HepG2 (cell line): ENCODE measurements around the gene SCMH1. TPM values are rescaled to one million over a fixed set of nuclear protein-coding genes. Genes with fewer than 3 reads are reported as not detected.

Experiments
- JDP2 ChIP-seq: sonication (generic); formaldehyde crosslinking; IDR thresholded peaks from 2 replicates; pipeline ENCODE4 v1.8.1; 2022; ENCODE audit warnings: missing genetic modification reagents, borderline replicate concordance
- KDM6A ChIP-seq: IDR thresholded peaks from 2 replicates; pipeline ENCODE4 v1.6.1; 2016; ENCODE audit warnings: low read depth
- POLR2AphosphoS2 ChIP-seq: IDR thresholded peaks from 2 replicates; pipeline ENCODE4 v1.6.1; 2011; ENCODE audit warnings: low read depth, low read length, improper control_type of control experiment
- SKI ChIP-seq: fragments of 450-650 bp; IDR thresholded peaks from one replicate; pipeline ENCODE4 v1.6.1; 2018; ENCODE audit warnings: mild to moderate bottlenecking; ENCODE audit not compliant: partially characterized antibody
- SRSF4 ChIP-seq: fragments of 200-400 bp; formaldehyde crosslinking; IDR thresholded peaks from one replicate; pipeline ENCODE4 v1.6.1; 2018; ENCODE audit warnings: mild to moderate bottlenecking, low read depth, low read length, moderate library complexity; ENCODE audit not compliant: poor library complexity, severe bottlenecking
- TBP ChIP-seq: sonication (generic); formaldehyde crosslinking; IDR thresholded peaks from 2 replicates; pipeline ENCODE4 v1.5.0; 2020; ENCODE audit warnings: missing genetic modification reagents
- TFDP2 ChIP-seq: sonication (generic); formaldehyde crosslinking; IDR thresholded peaks from 2 replicates; pipeline ENCODE4 v1.4.0; 2020; ENCODE audit warnings: missing genetic modification reagents
- ZNF460 ChIP-seq: sonication (generic); formaldehyde crosslinking; IDR thresholded peaks from 2 replicates; pipeline ENCODE4 v1.5.1; 2020; ENCODE audit warnings: missing genetic modification reagents, mild to moderate bottlenecking, borderline replicate concordance
- polyA plus RNA-seq, 8 experiments: library from polyadenylated mRNA; depleted of rRNA in 3 of 8; stranded (reverse) in 7 of 8; unstranded in 1 of 8; fragments of >200 nt; fragmentation: Illumina TruSeq in 4 of 8; extraction: Trizol in 4 of 8; gene quantifications; 2 replicates each; pipeline versions ENCODE4 v1.2.1 to v1.2.3, GENCODE V29; 2011 to 2016; ENCODE audit warnings: low read depth in 4 of 8, missing spikeins in 1 of 8, mixed read lengths in 1 of 8; ENCODE audit not compliant: insufficient read depth in 1 of 8
- total RNA-seq, 5 experiments: library from RNA; depleted of rRNA; stranded (reverse); fragments of >200 nt; fragmentation: Illumina TruSeq; extraction: Trizol; gene quantifications; 2 replicates each; pipeline ENCODE4 v1.2.3, GENCODE V29; 2016; ENCODE audit warnings: low read depth in 1 of 5
- TF ChIP-seq, protein P1 (sequence below): sonication (generic); formaldehyde crosslinking; IDR thresholded peaks from 2 replicates; pipeline ENCODE4 v1.5.1; 2020; ENCODE audit warnings: mild to moderate bottlenecking, missing genetic modification reagents, moderate library complexity
- TF ChIP-seq, protein P2 (sequence below): IDR thresholded peaks from 2 replicates; pipeline ENCODE4 v1.6.1; 2016; ENCODE audit warnings: missing genetic modification reagents, missing compliant biosample characterization
- TF ChIP-seq, protein P3 (sequence below): sonication (generic); formaldehyde crosslinking; IDR thresholded peaks from 2 replicates; pipeline ENCODE4 v1.9.0; 2022; ENCODE audit warnings: low read depth, missing genetic modification reagents
- TF ChIP-seq, protein P4 (sequence below): sonication (generic); formaldehyde crosslinking; IDR thresholded peaks from 2 replicates; pipeline ENCODE4 v1.8.1; 2023; ENCODE audit warnings: mild to moderate bottlenecking, missing genetic modification reagents
- TF ChIP-seq, protein P5 (sequence below): sonication (generic); formaldehyde crosslinking; IDR thresholded peaks from 2 replicates; pipeline ENCODE4 v1.4.0; 2020; ENCODE audit warnings: missing genetic modification reagents

The SCMH1 gene
- total and polyA plus RNA-seq, 2 of the 13 experiments (the other 11 are each of a cell fraction or from before 2014, with no cell fraction given) = 41.8 to 52.6 TPM

DNA sequence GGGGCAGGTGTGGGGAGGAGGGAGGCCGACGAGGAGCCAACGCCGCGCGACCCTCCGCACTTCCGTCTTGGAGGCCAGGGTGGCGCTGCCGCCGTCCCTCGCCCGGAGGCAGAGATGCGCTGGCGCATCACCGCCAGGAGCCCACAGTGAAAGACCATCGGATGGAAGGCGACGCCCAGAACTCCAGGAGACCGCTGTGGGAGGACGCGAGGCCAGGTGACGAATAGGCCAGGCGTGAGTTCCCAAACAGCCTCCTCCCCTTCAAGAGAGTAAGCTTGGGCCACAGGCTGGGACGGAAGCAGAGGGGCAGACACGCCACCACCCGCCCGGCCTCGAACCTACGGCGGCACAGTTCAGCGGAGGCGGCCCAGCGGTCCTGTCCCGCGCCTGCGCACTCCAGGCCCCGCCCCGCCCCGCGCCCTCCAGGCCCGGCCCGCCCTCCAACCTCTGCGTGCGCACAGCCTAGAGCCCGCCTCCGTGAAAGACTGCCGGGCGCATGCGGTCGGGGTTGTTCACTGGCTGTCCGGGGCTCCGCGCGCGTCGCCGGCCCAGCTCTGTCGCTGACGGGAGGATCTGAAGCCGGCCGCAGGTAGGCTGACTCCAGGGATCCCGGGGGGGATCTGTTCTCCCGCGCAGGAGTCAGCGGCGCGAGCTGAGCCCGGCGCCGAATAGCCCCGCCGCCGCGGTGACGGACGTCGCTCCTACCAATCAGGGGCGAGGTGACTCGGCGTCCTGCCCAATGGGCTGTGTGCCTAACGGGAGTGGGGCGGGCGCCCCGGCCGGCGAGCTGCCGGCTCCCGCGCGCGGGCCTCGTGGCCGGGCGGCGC is 262.7 kb downstream of the SCMH1 start, which contains the start of gene CTPS1 (continued):
- TF ChIP-seq, protein P1, sequence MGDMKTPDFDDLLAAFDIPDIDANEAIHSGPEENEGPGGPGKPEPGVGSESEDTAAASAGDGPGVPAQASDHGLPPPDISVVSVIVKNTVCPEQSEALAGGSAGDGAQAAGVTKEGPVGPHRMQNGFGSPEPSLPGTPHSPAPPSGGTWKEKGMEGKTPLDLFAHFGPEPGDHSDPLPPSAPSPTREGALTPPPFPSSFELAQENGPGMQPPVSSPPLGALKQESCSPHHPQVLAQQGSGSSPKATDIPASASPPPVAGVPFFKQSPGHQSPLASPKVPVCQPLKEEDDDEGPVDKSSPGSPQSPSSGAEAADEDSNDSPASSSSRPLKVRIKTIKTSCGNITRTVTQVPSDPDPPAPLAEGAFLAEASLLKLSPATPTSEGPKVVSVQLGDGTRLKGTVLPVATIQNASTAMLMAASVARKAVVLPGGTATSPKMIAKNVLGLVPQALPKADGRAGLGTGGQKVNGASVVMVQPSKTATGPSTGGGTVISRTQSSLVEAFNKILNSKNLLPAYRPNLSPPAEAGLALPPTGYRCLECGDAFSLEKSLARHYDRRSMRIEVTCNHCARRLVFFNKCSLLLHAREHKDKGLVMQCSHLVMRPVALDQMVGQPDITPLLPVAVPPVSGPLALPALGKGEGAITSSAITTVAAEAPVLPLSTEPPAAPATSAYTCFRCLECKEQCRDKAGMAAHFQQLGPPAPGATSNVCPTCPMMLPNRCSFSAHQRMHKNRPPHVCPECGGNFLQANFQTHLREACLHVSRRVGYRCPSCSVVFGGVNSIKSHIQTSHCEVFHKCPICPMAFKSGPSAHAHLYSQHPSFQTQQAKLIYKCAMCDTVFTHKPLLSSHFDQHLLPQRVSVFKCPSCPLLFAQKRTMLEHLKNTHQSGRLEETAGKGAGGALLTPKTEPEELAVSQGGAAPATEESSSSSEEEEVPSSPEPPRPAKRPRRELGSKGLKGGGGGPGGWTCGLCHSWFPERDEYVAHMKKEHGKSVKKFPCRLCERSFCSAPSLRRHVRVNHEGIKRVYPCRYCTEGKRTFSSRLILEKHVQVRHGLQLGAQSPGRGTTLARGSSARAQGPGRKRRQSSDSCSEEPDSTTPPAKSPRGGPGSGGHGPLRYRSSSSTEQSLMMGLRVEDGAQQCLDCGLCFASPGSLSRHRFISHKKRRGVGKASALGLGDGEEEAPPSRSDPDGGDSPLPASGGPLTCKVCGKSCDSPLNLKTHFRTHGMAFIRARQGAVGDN = peak; percentile 92
- TF ChIP-seq TFDP2 (CRISPR knock-in tag) (peak; percentile 87), JDP2 (CRISPR knock-in tag) (peak; percentile 65; the same call in 1 of the 2 replicates), KDM6A (CRISPR knock-in tag) (no peak), POLR2AphosphoS2 (no peak), SKI (peak; percentile 25), SRSF4 (no peak), ZNF460 (CRISPR knock-in tag) (no peak), TBP (CRISPR knock-in tag) (no peak)
- TF ChIP-seq, protein P2, sequence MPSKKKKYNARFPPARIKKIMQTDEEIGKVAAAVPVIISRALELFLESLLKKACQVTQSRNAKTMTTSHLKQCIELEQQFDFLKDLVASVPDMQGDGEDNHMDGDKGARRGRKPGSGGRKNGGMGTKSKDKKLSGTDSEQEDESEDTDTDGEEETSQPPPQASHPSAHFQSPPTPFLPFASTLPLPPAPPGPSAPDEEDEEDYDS = peak; percentile 80
- TF ChIP-seq, protein P3, sequence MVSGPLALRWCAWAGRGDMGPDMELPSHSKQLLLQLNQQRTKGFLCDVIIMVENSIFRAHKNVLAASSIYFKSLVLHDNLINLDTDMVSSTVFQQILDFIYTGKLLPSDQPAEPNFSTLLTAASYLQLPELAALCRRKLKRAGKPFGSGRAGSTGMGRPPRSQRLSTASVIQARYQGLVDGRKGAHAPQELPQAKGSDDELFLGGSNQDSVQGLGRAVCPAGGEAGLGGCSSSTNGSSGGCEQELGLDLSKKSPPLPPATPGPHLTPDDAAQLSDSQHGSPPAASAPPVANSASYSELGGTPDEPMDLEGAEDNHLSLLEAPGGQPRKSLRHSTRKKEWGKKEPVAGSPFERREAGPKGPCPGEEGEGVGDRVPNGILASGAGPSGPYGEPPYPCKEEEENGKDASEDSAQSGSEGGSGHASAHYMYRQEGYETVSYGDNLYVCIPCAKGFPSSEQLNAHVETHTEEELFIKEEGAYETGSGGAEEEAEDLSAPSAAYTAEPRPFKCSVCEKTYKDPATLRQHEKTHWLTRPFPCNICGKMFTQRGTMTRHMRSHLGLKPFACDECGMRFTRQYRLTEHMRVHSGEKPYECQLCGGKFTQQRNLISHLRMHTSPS (CRISPR knock-in tag) = no peak
- TF ChIP-seq, protein P4, sequence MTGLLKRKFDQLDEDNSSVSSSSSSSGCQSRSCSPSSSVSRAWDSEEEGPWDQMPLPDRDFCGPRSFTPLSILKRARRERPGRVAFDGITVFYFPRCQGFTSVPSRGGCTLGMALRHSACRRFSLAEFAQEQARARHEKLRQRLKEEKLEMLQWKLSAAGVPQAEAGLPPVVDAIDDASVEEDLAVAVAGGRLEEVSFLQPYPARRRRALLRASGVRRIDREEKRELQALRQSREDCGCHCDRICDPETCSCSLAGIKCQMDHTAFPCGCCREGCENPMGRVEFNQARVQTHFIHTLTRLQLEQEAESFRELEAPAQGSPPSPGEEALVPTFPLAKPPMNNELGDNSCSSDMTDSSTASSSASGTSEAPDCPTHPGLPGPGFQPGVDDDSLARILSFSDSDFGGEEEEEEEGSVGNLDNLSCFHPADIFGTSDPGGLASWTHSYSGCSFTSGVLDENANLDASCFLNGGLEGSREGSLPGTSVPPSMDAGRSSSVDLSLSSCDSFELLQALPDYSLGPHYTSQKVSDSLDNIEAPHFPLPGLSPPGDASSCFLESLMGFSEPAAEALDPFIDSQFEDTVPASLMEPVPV (CRISPR knock-in tag) = peak; percentile 83
- TF ChIP-seq, protein P5, sequence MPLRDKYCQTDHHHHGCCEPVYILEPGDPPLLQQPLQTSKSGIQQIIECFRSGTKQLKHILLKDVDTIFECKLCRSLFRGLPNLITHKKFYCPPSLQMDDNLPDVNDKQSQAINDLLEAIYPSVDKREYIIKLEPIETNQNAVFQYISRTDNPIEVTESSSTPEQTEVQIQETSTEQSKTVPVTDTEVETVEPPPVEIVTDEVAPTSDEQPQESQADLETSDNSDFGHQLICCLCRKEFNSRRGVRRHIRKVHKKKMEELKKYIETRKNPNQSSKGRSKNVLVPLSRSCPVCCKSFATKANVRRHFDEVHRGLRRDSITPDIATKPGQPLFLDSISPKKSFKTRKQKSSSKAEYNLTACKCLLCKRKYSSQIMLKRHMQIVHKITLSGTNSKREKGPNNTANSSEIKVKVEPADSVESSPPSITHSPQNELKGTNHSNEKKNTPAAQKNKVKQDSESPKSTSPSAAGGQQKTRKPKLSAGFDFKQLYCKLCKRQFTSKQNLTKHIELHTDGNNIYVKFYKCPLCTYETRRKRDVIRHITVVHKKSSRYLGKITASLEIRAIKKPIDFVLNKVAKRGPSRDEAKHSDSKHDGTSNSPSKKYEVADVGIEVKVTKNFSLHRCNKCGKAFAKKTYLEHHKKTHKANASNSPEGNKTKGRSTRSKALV (CRISPR knock-in tag) = 0 out of 2 replicates have a peak, but pooled peaks have one; percentile 22
